WTC11 (cell line): ENCODE data around the gene TMPRSS6. TPM values are rescaled to one million over a fixed set of nuclear protein-coding genes. Genes with fewer than 3 reads are reported as not detected.

Experiments used
- ATAC-seq: fragments of 200-7000 bp; cut with Tn5 transposase; 2 replicates; pipeline ENCODE4 v1.10.0; 2021; ENCODE audit warnings: mild to moderate bottlenecking, moderate library complexity
- CTCF ChIA-PET: fragments of 300-600 bp; sonication (Branson Sonifier 250); formaldehyde crosslinking; loops from one replicate; lab custom pipeline; 2021; ENCODE audit warnings: antibody characterized with exemption; lab: Charles Lee
- POLR2A ChIA-PET: fragments of 350-600 bp; sonication (Branson Sonifier 250); formaldehyde crosslinking; loops from one replicate; lab custom pipeline; 2021; ENCODE audit warnings: antibody characterized with exemption; lab: Charles Lee
- DNase-seq: peaks from one replicate; pipeline ENCODE4 v3.0.0; 2021; ENCODE audit warnings: low spot score
- H3K27ac Mint-ChIP-seq: 2 replicates; pipeline ENCODE4 v1.8.0; 2021; ENCODE audit warnings: mixed read lengths
- H3K27me3 Mint-ChIP-seq: 2 replicates; pipeline ENCODE4 v1.8.0; 2021; ENCODE audit warnings: low read depth, mild to moderate bottlenecking, moderate library complexity, mixed read lengths
- H3K36me3 Mint-ChIP-seq: 2 replicates; pipeline ENCODE4 v1.8.0; 2021; ENCODE audit warnings: mixed read lengths
- H3K4me1 Mint-ChIP-seq: 2 replicates; pipeline ENCODE4 v1.8.0; 2022; ENCODE audit warnings: mixed read lengths
- H3K4me3 Mint-ChIP-seq: 2 replicates; pipeline ENCODE4 v1.8.0; 2021; ENCODE audit warnings: mild to moderate bottlenecking, moderate library complexity, mixed read lengths
- H3K9me3 Mint-ChIP-seq: 2 replicates; pipeline ENCODE4 v1.8.0; 2021; ENCODE audit warnings: mixed read lengths
- ELF4 ChIP-seq: sonication (generic); formaldehyde crosslinking; IDR thresholded peaks from 2 replicates; pipeline ENCODE4 v1.8.1; 2022; ENCODE audit warnings: low read depth, mild to moderate bottlenecking, moderate library complexity, missing genetic modification reagents
- ETV6 ChIP-seq: sonication (generic); formaldehyde crosslinking; IDR thresholded peaks from 2 replicates; pipeline ENCODE4 v1.8.1; 2022; ENCODE audit warnings: mild to moderate bottlenecking, missing genetic modification reagents
- FOXJ3 ChIP-seq: sonication (generic); formaldehyde crosslinking; IDR thresholded peaks from 2 replicates; pipeline ENCODE4 v1.9.0; 2021; ENCODE audit warnings: missing genetic modification reagents, mild to moderate bottlenecking, borderline replicate concordance
- NFE2L1 ChIP-seq: sonication (generic); formaldehyde crosslinking; IDR thresholded peaks from 2 replicates; pipeline ENCODE4 v1.8.1; 2023; ENCODE audit warnings: missing genetic modification reagents
- OVOL2 ChIP-seq: fragments of 250-450 bp; sonication (Bioruptor Pico); IDR thresholded peaks from 2 replicates; pipeline ENCODE4 v1.9.0; 2021; ENCODE audit warnings: mild to moderate bottlenecking, borderline replicate concordance
- SMAD3 ChIP-seq: sonication (generic); formaldehyde crosslinking; IDR thresholded peaks from 2 replicates; pipeline ENCODE4 v1.8.0; 2022; ENCODE audit warnings: missing genetic modification reagents, mild to moderate bottlenecking, borderline replicate concordance
- SOX15 ChIP-seq: fragments of 250-450 bp; sonication (Bioruptor Pico); IDR thresholded peaks from 2 replicates; pipeline ENCODE4 v1.9.0; 2021; ENCODE audit warnings: mild to moderate bottlenecking
- TCF7 ChIP-seq: sonication (generic); formaldehyde crosslinking; IDR thresholded peaks from 2 replicates; pipeline ENCODE4 v1.8.0; 2022; ENCODE audit warnings: mild to moderate bottlenecking, low read depth, missing genetic modification reagents, moderate library complexity
- ZBTB21 ChIP-seq: sonication (generic); formaldehyde crosslinking; IDR thresholded peaks from 2 replicates; pipeline ENCODE4 v1.8.1; 2023; ENCODE audit warnings: mild to moderate bottlenecking, missing genetic modification reagents, borderline replicate concordance
- ZNF138 ChIP-seq: sonication (generic); formaldehyde crosslinking; conservative IDR thresholded peaks from 2 replicates; pipeline ENCODE4 v1.8.1; 2022; ENCODE audit warnings: mild to moderate bottlenecking, moderate library complexity, missing genetic modification reagents
- ZNF317 ChIP-seq: sonication (generic); formaldehyde crosslinking; IDR thresholded peaks from 2 replicates; pipeline ENCODE4 v1.8.1; 2023; ENCODE audit warnings: low read depth, mild to moderate bottlenecking, moderate library complexity, missing genetic modification reagents, borderline replicate concordance
- ZNF416 ChIP-seq: fragments of 250-450 bp; sonication (Bioruptor Pico); IDR thresholded peaks from 2 replicates; pipeline ENCODE4 v1.9.0; 2021; ENCODE audit warnings: mild to moderate bottlenecking, inconsistent platforms
- ZNF423 ChIP-seq: fragments of 250-450 bp; sonication (Bioruptor Pico); IDR thresholded peaks from 2 replicates; pipeline ENCODE4 v2.1.2; 2022; ENCODE audit warnings: mild to moderate bottlenecking, moderate library complexity
- total RNA-seq: library from RNA; stranded (reverse); gene quantifications from 3 replicates; pipeline ENCODE4 v1.2.3, GENCODE V29; 2021
- TF ChIP-seq, protein P1 (sequence below): fragments of 250-450 bp; sonication (Bioruptor Pico); IDR thresholded peaks from 2 replicates; pipeline ENCODE4 v1.8.0; 2021; ENCODE audit warnings: mild to moderate bottlenecking
- TF ChIP-seq, protein P2 (sequence below): sonication (generic); formaldehyde crosslinking; IDR thresholded peaks from 2 replicates; pipeline ENCODE4 v1.8.0; 2023; ENCODE audit warnings: missing genetic modification reagents
- TF ChIP-seq, protein P3 (sequence below): sonication (generic); formaldehyde crosslinking; IDR thresholded peaks from 2 replicates; pipeline ENCODE4 v1.8.1; 2022; ENCODE audit warnings: low read depth, mild to moderate bottlenecking, moderate library complexity, missing genetic modification reagents, borderline replicate concordance
- TF ChIP-seq, protein P4 (sequence below): sonication (generic); formaldehyde crosslinking; IDR thresholded peaks from 2 replicates; pipeline ENCODE4 v1.8.1; 2023; ENCODE audit warnings: mild to moderate bottlenecking, missing genetic modification reagents
- TF ChIP-seq, protein P5 (sequence below): fragments of 250-450 bp; sonication (Bioruptor Pico); IDR thresholded peaks from 2 replicates; pipeline ENCODE4 v1.9.0; 2021; ENCODE audit warnings: mild to moderate bottlenecking, borderline replicate concordance

The TMPRSS6 gene
- total RNA-seq, 1 experiment from 2014 or later: 0.11 TPM

DNA sequence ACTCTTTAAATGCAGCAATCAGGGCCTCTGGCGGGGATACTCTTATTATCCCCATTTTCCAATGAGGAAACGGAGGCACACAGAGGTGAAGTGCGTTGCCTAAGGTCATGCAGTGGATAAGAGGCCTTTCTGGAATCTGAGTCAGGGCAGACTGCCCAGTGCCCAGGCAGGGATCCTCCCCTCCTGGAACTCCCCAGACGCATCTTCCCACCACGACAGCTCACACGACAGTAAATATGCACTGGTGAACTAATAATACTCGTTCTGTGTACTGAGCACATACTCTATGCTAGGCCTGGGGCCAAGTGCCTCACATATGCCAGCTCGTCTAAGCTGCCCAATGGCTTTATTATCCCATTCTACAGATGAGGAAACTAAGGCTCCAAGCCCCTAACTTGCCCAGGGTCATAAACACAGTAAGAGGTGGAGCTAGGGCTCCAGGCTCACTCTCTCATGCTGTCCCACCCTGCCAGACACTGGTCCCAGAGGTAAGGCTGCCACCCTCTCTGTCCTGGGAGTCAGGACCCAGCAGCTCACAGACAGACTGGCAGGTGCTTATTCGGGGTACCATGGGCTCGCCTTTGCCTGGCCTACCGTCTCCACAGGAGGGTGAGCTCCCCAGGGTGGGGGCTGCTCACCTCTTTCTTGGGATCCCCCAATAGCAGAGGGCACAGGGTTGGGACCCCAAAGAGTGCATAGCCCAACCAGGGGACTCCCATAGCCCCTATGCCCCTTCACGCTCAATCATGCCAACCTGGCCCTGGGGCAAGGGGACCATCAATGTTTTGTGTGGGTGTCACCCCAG, 37.9 kb upstream of the TMPRSS6 start:
- Mint-ChIP-seq H3K4me1 (peaks cover 15% of the 10 kb centered on the region), H3K27ac (no peak overlapping the region), H3K27me3 (peaks cover under 1% of the 10 kb centered on the region), H3K4me3 (no peak overlapping the region), H3K9me3 (peaks cover 14% of the 10 kb centered on the region), H3K36me3 (no peaks in the 10 kb centered on the region)
- no peak for DNase-seq
- POLR2A ChIA-PET: interaction anchor here (0.5 kb wide), 1 partner anchor 939 kb away, joined by 4 read pairs; no protein-coding TSS in a partner anchor
- CTCF ChIA-PET: interaction anchor here (0.6 to 2.7 kb wide), 12 partner anchors 13 to 1718 kb away, joined by 3 to 13 read pairs (median 4); partner anchors contain the start of gene KCTD17
- no peak for ATAC-seq
- TF ChIP-seq NFE2L1 (CRISPR knock-in tag): no peak
- TF ChIP-seq, protein P1, sequence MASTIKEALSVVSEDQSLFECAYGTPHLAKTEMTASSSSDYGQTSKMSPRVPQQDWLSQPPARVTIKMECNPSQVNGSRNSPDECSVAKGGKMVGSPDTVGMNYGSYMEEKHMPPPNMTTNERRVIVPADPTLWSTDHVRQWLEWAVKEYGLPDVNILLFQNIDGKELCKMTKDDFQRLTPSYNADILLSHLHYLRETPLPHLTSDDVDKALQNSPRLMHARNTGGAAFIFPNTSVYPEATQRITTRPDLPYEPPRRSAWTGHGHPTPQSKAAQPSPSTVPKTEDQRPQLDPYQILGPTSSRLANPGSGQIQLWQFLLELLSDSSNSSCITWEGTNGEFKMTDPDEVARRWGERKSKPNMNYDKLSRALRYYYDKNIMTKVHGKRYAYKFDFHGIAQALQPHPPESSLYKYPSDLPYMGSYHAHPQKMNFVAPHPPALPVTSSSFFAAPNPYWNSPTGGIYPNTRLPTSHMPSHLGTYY (CRISPR knock-in tag): no peak

DNA sequence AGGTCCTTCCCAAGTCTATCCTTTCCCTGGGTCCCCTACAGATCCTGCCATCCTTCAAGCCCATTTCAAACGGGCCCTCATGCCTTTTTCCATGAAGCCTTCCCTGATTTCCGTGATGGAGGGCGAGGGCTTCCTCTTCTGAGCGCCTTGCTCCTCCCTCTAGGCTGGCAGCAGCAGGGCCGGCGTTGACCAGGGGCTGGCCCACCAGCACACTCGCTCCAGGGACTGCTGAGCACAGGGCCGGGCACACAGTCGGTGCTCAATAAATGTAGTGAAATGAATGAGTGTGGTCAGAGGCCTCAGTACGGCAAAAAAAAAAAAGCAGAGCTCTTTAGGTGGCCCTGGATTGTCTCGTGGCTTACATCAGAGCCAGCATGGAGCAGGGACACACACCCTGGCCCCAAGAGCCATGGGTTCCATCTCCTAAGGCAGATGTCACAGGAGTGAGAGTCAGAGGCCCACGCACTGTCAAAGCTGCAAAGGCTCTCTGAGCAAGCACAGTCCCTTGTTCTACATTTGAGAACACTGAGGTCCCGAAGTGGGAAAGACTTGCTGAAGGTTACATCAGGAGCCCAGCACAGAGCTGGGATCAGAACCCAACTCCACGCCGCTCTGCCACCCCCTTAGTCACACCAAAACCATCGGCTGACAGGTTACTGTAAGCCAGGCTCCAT, 37.1 kb upstream of the TMPRSS6 start:
- CTCF ChIA-PET: interaction anchor here (0.6 to 2.2 kb wide), 7 partner anchors 20 to 1717 kb away, joined by 3 to 13 read pairs (median 5); no protein-coding TSS in a partner anchor

DNA sequence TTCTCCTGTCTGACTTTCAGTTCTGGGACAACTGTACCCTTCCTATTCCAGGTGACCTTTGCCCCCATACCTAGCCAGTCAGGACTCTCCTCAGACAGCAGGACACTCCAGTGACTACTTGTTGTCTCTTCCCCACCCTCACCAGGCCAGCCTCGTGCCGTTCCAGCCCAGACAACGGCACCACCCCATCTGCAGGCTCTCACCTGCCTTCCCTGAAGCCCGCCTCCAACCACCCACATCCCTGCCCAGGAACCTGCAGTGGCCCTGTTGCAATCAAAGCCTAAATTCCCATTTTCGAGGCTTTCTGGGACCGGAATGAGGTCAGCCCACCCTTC, 36.5 kb upstream of the TMPRSS6 start:
- CTCF ChIA-PET: interaction anchor here (0.6 to 2.2 kb wide), 6 partner anchors 19 to 624 kb away, joined by 3 to 13 read pairs (median 4); no protein-coding TSS in a partner anchor
- Mint-ChIP-seq H3K27ac (no peak overlapping the region), H3K9me3 (peaks cover 5% of the 10 kb centered on the region), H3K36me3 (no peaks in the 10 kb centered on the region), H3K4me3 (no peak overlapping the region), H3K27me3 (no peaks in the 10 kb centered on the region; the same call in none of the 2 replicates), H3K4me1 (peaks cover 15% of the 10 kb centered on the region)
- POLR2A ChIA-PET: no interaction called here
- no peak for ATAC-seq
- DNase-seq: no peak
- TF ChIP-seq ZNF317 (CRISPR knock-in tag) (no peak), SMAD3 (CRISPR knock-in tag) (no peak), ZNF416 (no peak), FOXJ3 (CRISPR knock-in tag) (no peak), ELF4 (CRISPR knock-in tag) (no peak), OVOL2 (CRISPR knock-in tag) (no peak), ZNF423 (CRISPR knock-in tag) (no peak), TCF7 (CRISPR knock-in tag) (no peak), ETV6 (CRISPR knock-in tag) (no peak)
- TF ChIP-seq, protein P2, sequence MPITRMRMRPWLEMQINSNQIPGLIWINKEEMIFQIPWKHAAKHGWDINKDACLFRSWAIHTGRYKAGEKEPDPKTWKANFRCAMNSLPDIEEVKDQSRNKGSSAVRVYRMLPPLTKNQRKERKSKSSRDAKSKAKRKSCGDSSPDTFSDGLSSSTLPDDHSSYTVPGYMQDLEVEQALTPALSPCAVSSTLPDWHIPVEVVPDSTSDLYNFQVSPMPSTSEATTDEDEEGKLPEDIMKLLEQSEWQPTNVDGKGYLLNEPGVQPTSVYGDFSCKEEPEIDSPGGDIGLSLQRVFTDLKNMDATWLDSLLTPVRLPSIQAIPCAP (CRISPR knock-in tag): no peak
- TF ChIP-seq, protein P3, sequence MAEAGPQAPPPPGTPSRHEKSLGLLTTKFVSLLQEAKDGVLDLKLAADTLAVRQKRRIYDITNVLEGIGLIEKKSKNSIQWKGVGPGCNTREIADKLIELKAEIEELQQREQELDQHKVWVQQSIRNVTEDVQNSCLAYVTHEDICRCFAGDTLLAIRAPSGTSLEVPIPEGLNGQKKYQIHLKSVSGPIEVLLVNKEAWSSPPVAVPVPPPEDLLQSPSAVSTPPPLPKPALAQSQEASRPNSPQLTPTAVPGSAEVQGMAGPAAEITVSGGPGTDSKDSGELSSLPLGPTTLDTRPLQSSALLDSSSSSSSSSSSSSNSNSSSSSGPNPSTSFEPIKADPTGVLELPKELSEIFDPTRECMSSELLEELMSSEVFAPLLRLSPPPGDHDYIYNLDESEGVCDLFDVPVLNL: no peak
- TF ChIP-seq, protein P4, sequence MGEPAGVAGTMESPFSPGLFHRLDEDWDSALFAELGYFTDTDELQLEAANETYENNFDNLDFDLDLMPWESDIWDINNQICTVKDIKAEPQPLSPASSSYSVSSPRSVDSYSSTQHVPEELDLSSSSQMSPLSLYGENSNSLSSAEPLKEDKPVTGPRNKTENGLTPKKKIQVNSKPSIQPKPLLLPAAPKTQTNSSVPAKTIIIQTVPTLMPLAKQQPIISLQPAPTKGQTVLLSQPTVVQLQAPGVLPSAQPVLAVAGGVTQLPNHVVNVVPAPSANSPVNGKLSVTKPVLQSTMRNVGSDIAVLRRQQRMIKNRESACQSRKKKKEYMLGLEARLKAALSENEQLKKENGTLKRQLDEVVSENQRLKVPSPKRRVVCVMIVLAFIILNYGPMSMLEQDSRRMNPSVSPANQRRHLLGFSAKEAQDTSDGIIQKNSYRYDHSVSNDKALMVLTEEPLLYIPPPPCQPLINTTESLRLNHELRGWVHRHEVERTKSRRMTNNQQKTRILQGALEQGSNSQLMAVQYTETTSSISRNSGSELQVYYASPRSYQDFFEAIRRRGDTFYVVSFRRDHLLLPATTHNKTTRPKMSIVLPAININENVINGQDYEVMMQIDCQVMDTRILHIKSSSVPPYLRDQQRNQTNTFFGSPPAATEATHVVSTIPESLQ (CRISPR knock-in tag): no peak

More for the DNA sequence above, 37.1 kb upstream of the TMPRSS6 start:
- H3K36me3 Mint-ChIP-seq: no peaks in the 10 kb centered on the region
- H3K27ac Mint-ChIP-seq: no peak overlapping the region
- H3K4me3 Mint-ChIP-seq: no peak overlapping the region
- peaks cover 11% of the 10 kb centered on the region for H3K9me3 Mint-ChIP-seq
- no peak for DNase-seq
- peaks cover 15% of the 10 kb centered on the region for H3K4me1 Mint-ChIP-seq
- POLR2A ChIA-PET: interaction anchor here (0.5 kb wide), 1 partner anchor 940 kb away, joined by 4 read pairs; no protein-coding TSS in a partner anchor
- ATAC-seq: no peak
- H3K27me3 Mint-ChIP-seq: no peaks in the 10 kb centered on the region; the same call in none of the 2 replicates
- TF ChIP-seq ZBTB21 (CRISPR knock-in tag) (no peak), ETV6 (CRISPR knock-in tag) (no peak), ZNF423 (CRISPR knock-in tag) (no peak), SOX15 (CRISPR knock-in tag) (no peak), ZNF138 (CRISPR knock-in tag) (no peak)
- TF ChIP-seq, protein P5, sequence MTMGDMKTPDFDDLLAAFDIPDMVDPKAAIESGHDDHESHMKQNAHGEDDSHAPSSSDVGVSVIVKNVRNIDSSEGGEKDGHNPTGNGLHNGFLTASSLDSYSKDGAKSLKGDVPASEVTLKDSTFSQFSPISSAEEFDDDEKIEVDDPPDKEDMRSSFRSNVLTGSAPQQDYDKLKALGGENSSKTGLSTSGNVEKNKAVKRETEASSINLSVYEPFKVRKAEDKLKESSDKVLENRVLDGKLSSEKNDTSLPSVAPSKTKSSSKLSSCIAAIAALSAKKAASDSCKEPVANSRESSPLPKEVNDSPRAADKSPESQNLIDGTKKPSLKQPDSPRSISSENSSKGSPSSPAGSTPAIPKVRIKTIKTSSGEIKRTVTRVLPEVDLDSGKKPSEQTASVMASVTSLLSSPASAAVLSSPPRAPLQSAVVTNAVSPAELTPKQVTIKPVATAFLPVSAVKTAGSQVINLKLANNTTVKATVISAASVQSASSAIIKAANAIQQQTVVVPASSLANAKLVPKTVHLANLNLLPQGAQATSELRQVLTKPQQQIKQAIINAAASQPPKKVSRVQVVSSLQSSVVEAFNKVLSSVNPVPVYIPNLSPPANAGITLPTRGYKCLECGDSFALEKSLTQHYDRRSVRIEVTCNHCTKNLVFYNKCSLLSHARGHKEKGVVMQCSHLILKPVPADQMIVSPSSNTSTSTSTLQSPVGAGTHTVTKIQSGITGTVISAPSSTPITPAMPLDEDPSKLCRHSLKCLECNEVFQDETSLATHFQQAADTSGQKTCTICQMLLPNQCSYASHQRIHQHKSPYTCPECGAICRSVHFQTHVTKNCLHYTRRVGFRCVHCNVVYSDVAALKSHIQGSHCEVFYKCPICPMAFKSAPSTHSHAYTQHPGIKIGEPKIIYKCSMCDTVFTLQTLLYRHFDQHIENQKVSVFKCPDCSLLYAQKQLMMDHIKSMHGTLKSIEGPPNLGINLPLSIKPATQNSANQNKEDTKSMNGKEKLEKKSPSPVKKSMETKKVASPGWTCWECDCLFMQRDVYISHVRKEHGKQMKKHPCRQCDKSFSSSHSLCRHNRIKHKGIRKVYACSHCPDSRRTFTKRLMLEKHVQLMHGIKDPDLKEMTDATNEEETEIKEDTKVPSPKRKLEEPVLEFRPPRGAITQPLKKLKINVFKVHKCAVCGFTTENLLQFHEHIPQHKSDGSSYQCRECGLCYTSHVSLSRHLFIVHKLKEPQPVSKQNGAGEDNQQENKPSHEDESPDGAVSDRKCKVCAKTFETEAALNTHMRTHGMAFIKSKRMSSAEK (CRISPR knock-in tag): no peak
- TF ChIP-seq, all 79 proteins: peak for 0
